ENCODE results near the gene PDLIM4.

The PDLIM4 gene

GRCh38 chr5:132268769-132269551, 11.5 kb downstream of the PDLIM4 start:
- no peak for FAIRE-seq

GRCh38 chr5:132269635-132270334, 12.3 kb downstream of the PDLIM4 start:
- no peak for FAIRE-seq

GRCh38 chr5:132270335-132270665, 12.8 kb downstream of the PDLIM4 start:
- no peak for FAIRE-seq

- no peak for FAIRE-seq
These were observed 13.2 kb downstream of the PDLIM4 start for GRCh38 chr5:132270706-132271105.

- FAIRE-seq: no peak
These were observed 14.1 kb downstream of the PDLIM4 start for GRCh38 chr5:132271251-132272246.

GRCh38 chr5:132272311-132273210, 15.1 kb downstream of the PDLIM4 start:
- FAIRE-seq: no peak

GRCh38 chr5:132273631-132274030, 16.1 kb downstream of the PDLIM4 start:
- FAIRE-seq: no peak

- no peak for FAIRE-seq
These were observed 16.7 kb downstream of the PDLIM4 start for GRCh38 chr5:132274050-132274792.

GRCh38 chr5:132275367-132276220, 18.1 kb downstream of the PDLIM4 start:
- no peak for FAIRE-seq

GRCh38 chr5:132277256-132277655, 19.8 kb downstream of the PDLIM4 start:
- no peak for FAIRE-seq

GRCh38 chr5:132277971-132278853, 20.7 kb downstream of the PDLIM4 start:
- no peak for FAIRE-seq

- no peak for FAIRE-seq
These were observed 22.3 kb downstream of the PDLIM4 start for GRCh38 chr5:132279801-132280200.

- no peak for FAIRE-seq
These were observed 23.1 kb downstream of the PDLIM4 start for GRCh38 chr5:132280371-132281240.

GRCh38 chr5:132281856-132282614, 24.5 kb downstream of the PDLIM4 start:
- no peak for FAIRE-seq

GRCh38 chr5:132283423-132284043, 26.0 kb downstream of the PDLIM4 start:
- FAIRE-seq: no peak

GRCh38 chr5:132289097-132289496, 31.6 kb downstream of the PDLIM4 start:
- FAIRE-seq: no peak

GRCh38 chr5:132291026-132291425, 33.5 kb downstream of the PDLIM4 start:
- no peak for FAIRE-seq
